Chondrocyte (in vitro differentiated cells): ENCODE measurements around the gene NDUFA13. TPM values are rescaled to one million over a fixed set of nuclear protein-coding genes. Genes with fewer than 3 reads are reported as not detected.

ENCODE experiments used
- DNase-seq: peaks from one replicate; pipeline ENCODE4 v3.0.0; 2021; ENCODE audit warnings: mixed read lengths, low spot score
- H3K27ac Mint-ChIP-seq: one replicate; pipeline ENCODE4 v1.8.0; 2021; ENCODE audit warnings: mild to moderate bottlenecking, moderate library complexity, mixed read lengths; ENCODE audit not compliant: unreplicated experiment
- H3K27me3 Mint-ChIP-seq: 2 replicates; pipeline ENCODE4 v1.8.0; 2021; ENCODE audit warnings: low read depth, mixed read lengths
- H3K36me3 Mint-ChIP-seq: 2 replicates; pipeline ENCODE4 v1.8.0; 2021; ENCODE audit warnings: low read depth, mixed read lengths
- H3K4me1 Mint-ChIP-seq: 2 replicates; pipeline ENCODE4 v1.8.0; 2021; ENCODE audit warnings: low read depth, mild to moderate bottlenecking, mixed read lengths
- H3K4me3 Mint-ChIP-seq: one replicate; pipeline ENCODE4 v1.8.0; 2021; ENCODE audit warnings: mild to moderate bottlenecking, moderate library complexity, mixed read lengths; ENCODE audit not compliant: unreplicated experiment
- H3K9me3 Mint-ChIP-seq: 2 replicates; pipeline ENCODE4 v1.8.0; 2021; ENCODE audit warnings: low read depth, mixed read lengths
- CTCF ChIP-seq: fragments of 200-600 bp; sonication (generic); IDR thresholded peaks from 2 replicates; pipeline ENCODE4 v1.5.0; 2021; ENCODE audit warnings: antibody characterized with exemption, mild to moderate bottlenecking, moderate library complexity
- total RNA-seq: library from RNA; stranded (reverse); gene quantifications from 3 replicates; pipeline ENCODE4 v1.2.1, GENCODE V29; 2021

The NDUFA13 gene
- total RNA-seq, 1 donor from 2014 or later: 313 TPM

GRCh38 chr19:19567391-19567790, 51.4 kb downstream of the NDUFA13 start:
- no peak overlapping the region for H3K4me3 Mint-ChIP-seq
- no peaks in the 10 kb centered on the region for H3K9me3 Mint-ChIP-seq
- H3K27ac Mint-ChIP-seq: no peak overlapping the region
- no peaks in the 10 kb centered on the region for H3K27me3 Mint-ChIP-seq
- H3K36me3 Mint-ChIP-seq: no peaks in the 10 kb centered on the region
- no peak for TF ChIP-seq CTCF
- peaks cover 5% of the 10 kb centered on the region for H3K4me1 Mint-ChIP-seq
- DNase-seq: no peak

GRCh38 chr19:19568802-19569756, 53.1 kb downstream of the NDUFA13 start:
- no peaks in the 10 kb centered on the region for H3K27me3 Mint-ChIP-seq
- no peak overlapping the region for H3K4me3 Mint-ChIP-seq
- TF ChIP-seq CTCF: no peak
- H3K36me3 Mint-ChIP-seq: no peaks in the 10 kb centered on the region
- DNase-seq: no peak
- no peaks in the 10 kb centered on the region for H3K9me3 Mint-ChIP-seq
- H3K27ac Mint-ChIP-seq: no peak overlapping the region
- peaks cover 5% of the 10 kb centered on the region for H3K4me1 Mint-ChIP-seq

- Mint-ChIP-seq H3K27ac (no peak overlapping the region), H3K36me3 (no peaks in the 10 kb centered on the region), H3K4me3 (no peak overlapping the region), H3K27me3 (no peaks in the 10 kb centered on the region), H3K9me3 (no peaks in the 10 kb centered on the region), H3K4me1 (peaks cover 5% of the 10 kb centered on the region)
- no peak for DNase-seq
- no peak for TF ChIP-seq CTCF
Observed at GRCh38 chr19:19570571-19570970, 54.5 kb downstream of the NDUFA13 start.

- Mint-ChIP-seq H3K4me3 (no peak overlapping the region), H3K36me3 (no peaks in the 10 kb centered on the region), H3K27me3 (no peaks in the 10 kb centered on the region)
Observed at GRCh38 chr19:19571071-19571786, 55.2 kb downstream of the NDUFA13 start.

More at GRCh38 chr19:19571071-19571786, 55.2 kb downstream of the NDUFA13 start:
- Mint-ChIP-seq H3K27ac (no peak overlapping the region), H3K4me1 (peaks cover 3% of the 10 kb centered on the region), H3K9me3 (no peaks in the 10 kb centered on the region)
- no peak for DNase-seq
- no peak for TF ChIP-seq CTCF
